Smooth muscle cell (in vitro differentiated cells): ENCODE measurements around the gene CLEC2D. TPM values are rescaled to one million over a fixed set of nuclear protein-coding genes. Genes with fewer than 3 reads are reported as not detected.

ENCODE experiments used
- DNase-seq: peaks from one replicate; lab custom pipeline; 2025; ENCODE audit not compliant: unreplicated experiment; lab: John Stamatoyannopoulos, UW
- H2AFZ ChIP-seq: fragments of 200-600 bp; sonication (generic); 2 replicates; pipeline ENCODE4 v1.6.0; 2016; ENCODE audit warnings: antibody characterized with exemption, low read depth, mild to moderate bottlenecking
- H3F3A ChIP-seq: fragments of 200-600 bp; sonication (generic); 2 replicates; pipeline ENCODE4 v1.6.0; 2017; ENCODE audit warnings: antibody characterized with exemption, low read depth
- H3K27ac ChIP-seq: fragments of 200-600 bp; sonication (generic); 2 replicates; pipeline ENCODE4 v1.5.1; 2016; ENCODE audit warnings: low read depth, mild to moderate bottlenecking
- H3K27me3 ChIP-seq: fragments of 200-600 bp; sonication (generic); 2 replicates; pipeline ENCODE4 v1.6.1; 2016; ENCODE audit warnings: low read depth, mild to moderate bottlenecking
- H3K36me3 ChIP-seq: fragments of 200-600 bp; sonication (generic); 2 replicates; pipeline ENCODE4 v1.5.1; 2016; ENCODE audit warnings: low read depth
- H3K4me1 ChIP-seq: fragments of 200-600 bp; sonication (generic); 2 replicates; pipeline ENCODE4 v1.5.1; 2016; ENCODE audit warnings: low read depth
- H3K4me2 ChIP-seq: fragments of 200-600 bp; sonication (generic); 2 replicates; pipeline ENCODE4 v1.6.0; 2016; ENCODE audit warnings: mild to moderate bottlenecking
- H3K4me3 ChIP-seq: fragments of 200-600 bp; sonication (generic); 2 replicates; pipeline ENCODE4 v1.5.1; 2016; ENCODE audit warnings: mild to moderate bottlenecking
- H3K79me2 ChIP-seq: fragments of 200-600 bp; sonication (generic); 2 replicates; pipeline ENCODE4 v1.6.0; 2016; ENCODE audit warnings: low read depth, mild to moderate bottlenecking
- H3K9ac ChIP-seq: fragments of 200-600 bp; sonication (generic); 2 replicates; pipeline ENCODE4 v1.6.0; 2016; ENCODE audit warnings: low read depth
- H3K9me3 ChIP-seq: fragments of 200-600 bp; sonication (generic); replicated peaks from 2 replicates; pipeline ENCODE4 v1.5.1; 2016; ENCODE audit warnings: low read depth
- H4K20me1 ChIP-seq: fragments of 200-600 bp; sonication (generic); 2 replicates; pipeline ENCODE4 v1.6.0; 2016; ENCODE audit warnings: low read depth
- WGBS: methylation state at CpG from one replicate; pipeline ENCODE4 v1.1.7; 2016; ENCODE audit warnings: low lambda C conversion rate; 5-methylcytosine and 5-hydroxymethylcytosine counted together
- polyA plus RNA-seq: library from polyadenylated mRNA; unstranded; fragments of >200 nt; fragmentation: Nextera tagmentation; extraction: Ambion mirVana; gene quantifications from 2 replicates; pipeline ENCODE4 v1.2.1, GENCODE V29; 2016
- total RNA-seq: library from RNA; depleted of rRNA; stranded (reverse); fragments of >200 nt; gene quantifications from 2 replicates; pipeline ENCODE4 v1.2.3, GENCODE V29; 2014
- TF ChIP-seq, protein P1 (sequence below): fragments of 200-600 bp; sonication (generic); IDR thresholded peaks from 2 replicates; pipeline ENCODE4 v1.5.1; 2017; ENCODE audit warnings: borderline replicate concordance, mild to moderate bottlenecking, antibody characterized with exemption; ENCODE audit not compliant: insufficient read depth, poor library complexity, severe bottlenecking

CLEC2D gene
- total and polyA plus RNA-seq, 2 experiments from 2014 or later = 2.2 to 5.8 TPM

DNA sequence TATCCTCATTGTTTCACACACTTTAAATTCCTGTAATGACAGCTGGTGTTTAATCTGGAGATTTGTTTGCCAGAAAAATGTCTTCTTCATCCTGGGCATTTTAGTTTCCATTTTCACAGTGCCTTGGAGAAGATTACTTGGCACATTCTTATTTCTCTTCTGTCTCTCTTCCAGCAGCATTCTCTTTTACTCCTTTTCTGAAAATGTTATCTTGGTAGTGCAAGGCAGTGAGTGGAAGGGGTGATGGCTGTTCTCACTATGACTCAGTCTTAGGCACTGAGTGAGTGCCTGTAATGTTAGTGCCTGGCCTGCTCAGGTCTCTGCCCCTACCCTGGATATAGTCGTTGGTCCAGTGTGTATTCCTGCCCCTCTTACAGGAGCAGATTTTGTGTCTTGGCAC is 50.3 kb downstream of the CLEC2D start:
- Histone ChIP-seq H3K27ac (no peak overlapping the region), H3K9me3 (no peaks in the 10 kb centered on the region), H3K27me3 (no peaks in the 10 kb centered on the region), H3K9ac (no peak overlapping the region), H3F3A (no peaks in the 10 kb centered on the region), H3K4me1 (no peaks in the 10 kb centered on the region), H3K79me2 (no peaks in the 10 kb centered on the region), H2AFZ (no peak overlapping the region), H3K36me3 (no peaks in the 10 kb centered on the region), H3K4me2 (no peak overlapping the region), H4K20me1 (no peaks in the 10 kb centered on the region), H3K4me3 (no peak overlapping the region)
- no peak for DNase-seq
- TF ChIP-seq, protein P1, sequence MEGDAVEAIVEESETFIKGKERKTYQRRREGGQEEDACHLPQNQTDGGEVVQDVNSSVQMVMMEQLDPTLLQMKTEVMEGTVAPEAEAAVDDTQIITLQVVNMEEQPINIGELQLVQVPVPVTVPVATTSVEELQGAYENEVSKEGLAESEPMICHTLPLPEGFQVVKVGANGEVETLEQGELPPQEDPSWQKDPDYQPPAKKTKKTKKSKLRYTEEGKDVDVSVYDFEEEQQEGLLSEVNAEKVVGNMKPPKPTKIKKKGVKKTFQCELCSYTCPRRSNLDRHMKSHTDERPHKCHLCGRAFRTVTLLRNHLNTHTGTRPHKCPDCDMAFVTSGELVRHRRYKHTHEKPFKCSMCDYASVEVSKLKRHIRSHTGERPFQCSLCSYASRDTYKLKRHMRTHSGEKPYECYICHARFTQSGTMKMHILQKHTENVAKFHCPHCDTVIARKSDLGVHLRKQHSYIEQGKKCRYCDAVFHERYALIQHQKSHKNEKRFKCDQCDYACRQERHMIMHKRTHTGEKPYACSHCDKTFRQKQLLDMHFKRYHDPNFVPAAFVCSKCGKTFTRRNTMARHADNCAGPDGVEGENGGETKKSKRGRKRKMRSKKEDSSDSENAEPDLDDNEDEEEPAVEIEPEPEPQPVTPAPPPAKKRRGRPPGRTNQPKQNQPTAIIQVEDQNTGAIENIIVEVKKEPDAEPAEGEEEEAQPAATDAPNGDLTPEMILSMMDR = no peak
- 88% methylated on average over 1 of the region's 1 CpG for WGBS

DNA sequence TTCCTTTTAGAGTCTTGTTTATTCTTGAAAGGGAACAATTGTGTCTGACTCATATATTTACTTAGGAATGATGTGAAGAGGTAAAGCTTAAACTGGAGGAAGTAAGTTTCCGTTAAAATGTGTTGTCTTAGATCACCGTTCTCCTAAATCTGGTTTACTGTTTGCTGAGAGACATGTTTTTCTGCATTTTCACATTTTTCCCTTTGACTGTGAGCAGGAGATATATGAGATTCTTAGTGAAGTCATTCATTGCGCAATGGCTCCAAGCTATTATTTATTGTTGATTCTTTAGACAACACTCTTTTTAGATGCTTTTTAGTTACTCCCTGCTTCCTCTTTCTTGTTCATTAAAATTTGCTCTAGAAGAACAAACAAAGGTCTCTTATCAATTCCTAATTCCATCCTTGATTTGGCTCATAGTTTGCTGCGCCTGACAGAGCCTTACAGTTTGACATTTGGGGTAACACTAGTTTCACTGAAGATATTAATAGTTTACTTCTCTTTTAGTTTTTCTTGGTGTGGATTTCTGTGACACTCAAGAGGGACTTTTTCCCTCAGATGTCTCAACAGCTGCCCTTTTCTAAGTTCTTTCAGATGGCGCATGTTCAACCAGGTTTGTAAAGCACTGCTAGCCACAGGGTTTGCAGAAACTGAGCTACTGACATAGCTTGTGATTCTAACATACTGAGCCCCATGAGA is 52.0 kb downstream of the CLEC2D start:
- H3K36me3 ChIP-seq = no peaks in the 10 kb centered on the region
- no peaks in the 10 kb centered on the region for H3K4me1 ChIP-seq
- no peaks in the 10 kb centered on the region for H3K79me2 ChIP-seq
- no peak for DNase-seq
- H3K9ac ChIP-seq = no peak overlapping the region
- H3F3A ChIP-seq = no peaks in the 10 kb centered on the region
- TF ChIP-seq, protein P1 = no peak
- no peak overlapping the region for H3K27ac ChIP-seq
- H3K9me3 ChIP-seq = no peaks in the 10 kb centered on the region
- H3K4me2 ChIP-seq = no peak overlapping the region
- no peaks in the 10 kb centered on the region for H3K27me3 ChIP-seq
- WGBS = 63% methylated on average over 5 of the region's 5 CpGs
- no peak overlapping the region for H3K4me3 ChIP-seq
- H2AFZ ChIP-seq = no peak overlapping the region
- no peaks in the 10 kb centered on the region for H4K20me1 ChIP-seq

DNA sequence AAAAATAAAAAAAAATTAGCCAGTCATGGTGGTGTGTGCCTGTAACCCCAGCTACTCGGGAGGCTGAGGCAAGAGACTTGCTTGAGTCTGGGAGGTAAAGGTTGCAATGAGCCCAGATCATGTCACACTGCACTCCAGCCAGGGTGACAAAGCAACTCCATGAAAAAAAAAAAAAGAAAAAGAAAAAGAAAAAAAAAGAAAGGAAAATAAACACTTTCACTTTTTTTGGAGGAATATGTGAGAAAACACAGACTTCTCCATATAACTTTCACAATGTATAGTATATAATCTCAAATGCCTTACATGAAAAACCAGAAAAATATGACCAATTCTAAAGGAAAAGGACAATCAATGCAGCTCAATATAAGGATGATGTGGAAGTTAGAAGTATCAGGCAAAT is 54.5 kb downstream of the CLEC2D start:
- Histone ChIP-seq H3K4me2 (no peak overlapping the region), H3K4me3 (no peak overlapping the region), H3K36me3 (no peaks in the 10 kb centered on the region), H3F3A (no peaks in the 10 kb centered on the region), H3K9ac (no peak overlapping the region), H4K20me1 (no peaks in the 10 kb centered on the region), H2AFZ (no peak overlapping the region), H3K27ac (no peak overlapping the region), H3K9me3 (no peaks in the 10 kb centered on the region), H3K79me2 (no peaks in the 10 kb centered on the region), H3K4me1 (no peaks in the 10 kb centered on the region), H3K27me3 (no peaks in the 10 kb centered on the region)
- no peak for DNase-seq
- TF ChIP-seq, protein P1 = no peak
- WGBS = 88% methylated on average over 1 of the region's 1 CpG
